ENCODE results near the gene PTPRG. TPM values are rescaled to one million over a fixed set of nuclear protein-coding genes. Genes with fewer than 3 reads are reported as not detected.

PTPRG gene
- total RNA-seq, 1 donor from 2014 or later, result 4.2 TPM

DNA sequence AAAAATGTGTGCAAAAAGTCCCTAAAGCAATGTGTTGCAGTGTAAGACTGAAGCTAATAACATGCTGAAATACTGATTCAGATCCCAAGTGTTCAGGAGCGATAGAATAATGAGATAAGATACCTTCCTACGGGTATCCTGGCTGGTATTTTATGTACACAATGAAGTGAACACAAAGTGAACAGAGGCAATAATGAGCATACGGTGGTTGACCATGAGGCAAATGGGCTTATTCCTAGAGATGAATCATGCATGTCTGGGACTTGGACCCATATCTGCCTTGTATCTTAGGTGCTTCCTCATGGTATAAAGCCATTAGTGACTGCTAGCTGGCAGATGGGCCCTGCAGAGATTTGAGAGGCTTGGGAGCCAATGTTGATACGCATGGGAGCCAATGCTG is 21.5 kb downstream of the PTPRG start:
- intact Hi-C loops (cut with micrococcal nuclease), result no loop called here
- no peak overlapping the region for H3K4me3 Mint-ChIP-seq
- H3K9me3 Mint-ChIP-seq, result no peaks in the 10 kb centered on the region
- peaks cover 5% of the 10 kb centered on the region for H3K27me3 Mint-ChIP-seq
- no peak overlapping the region for H3K27ac Mint-ChIP-seq
- no peaks in the 10 kb centered on the region for H3K4me1 Mint-ChIP-seq
- no peaks in the 10 kb centered on the region for H3K36me3 Mint-ChIP-seq (ENCODE audit: low read depth)
- no peak for DNase-seq

DNA sequence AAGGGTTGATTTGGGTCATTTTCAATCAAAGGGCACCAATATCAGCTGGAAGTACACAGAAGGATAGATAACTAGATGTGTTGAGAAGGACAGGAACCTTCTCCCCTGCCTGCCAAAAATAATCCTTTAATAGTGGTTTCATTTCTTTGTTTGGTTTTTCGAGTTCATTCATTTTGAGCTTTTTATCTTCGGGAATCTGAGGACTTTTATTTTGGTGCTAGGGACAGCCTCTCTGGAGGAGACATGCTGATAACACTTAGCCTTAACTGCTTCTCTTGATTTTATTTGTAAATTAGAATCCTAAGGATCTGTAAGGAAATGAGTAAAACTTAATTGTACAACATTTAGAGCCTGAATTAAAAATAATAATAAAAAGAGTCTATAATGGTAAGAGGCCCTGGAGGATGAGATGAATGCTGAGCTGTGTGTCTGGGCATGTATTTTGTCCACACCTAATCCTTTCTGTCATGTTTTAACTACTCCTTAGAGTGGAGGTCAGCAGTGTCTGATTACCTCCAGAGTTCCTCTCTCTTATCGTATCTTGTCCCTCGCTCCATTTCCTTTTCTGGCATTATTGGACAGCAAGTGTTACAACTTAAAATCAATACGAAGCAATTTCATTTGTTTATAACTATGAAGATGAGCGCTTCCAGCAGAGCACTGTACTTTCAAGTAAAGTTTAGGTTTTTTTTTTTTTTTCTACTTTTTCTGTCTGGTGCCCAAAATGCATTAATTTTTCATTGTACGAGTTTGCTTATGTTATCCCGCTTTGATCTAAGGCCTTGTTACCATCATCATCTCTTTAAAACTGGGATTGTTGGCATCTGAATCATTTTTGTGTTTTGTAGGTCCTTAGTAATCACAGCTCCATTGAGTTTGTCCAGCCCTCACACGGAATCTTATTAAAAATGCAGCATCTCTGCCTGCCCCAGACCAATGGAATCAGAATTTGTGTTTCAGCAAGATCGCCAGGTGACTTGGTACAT is 22.8 kb downstream of the PTPRG start:
- H3K27ac Mint-ChIP-seq, result no peak overlapping the region
- no peak for DNase-seq
- intact Hi-C loops (cut with micrococcal nuclease), result no loop called here
- no peak overlapping the region for H3K4me3 Mint-ChIP-seq
- no peaks in the 10 kb centered on the region for H3K36me3 Mint-ChIP-seq (ENCODE audit: low read depth)
- peaks cover 5% of the 10 kb centered on the region for H3K27me3 Mint-ChIP-seq
- no peaks in the 10 kb centered on the region for H3K9me3 Mint-ChIP-seq
- no peaks in the 10 kb centered on the region for H3K4me1 Mint-ChIP-seq

DNA sequence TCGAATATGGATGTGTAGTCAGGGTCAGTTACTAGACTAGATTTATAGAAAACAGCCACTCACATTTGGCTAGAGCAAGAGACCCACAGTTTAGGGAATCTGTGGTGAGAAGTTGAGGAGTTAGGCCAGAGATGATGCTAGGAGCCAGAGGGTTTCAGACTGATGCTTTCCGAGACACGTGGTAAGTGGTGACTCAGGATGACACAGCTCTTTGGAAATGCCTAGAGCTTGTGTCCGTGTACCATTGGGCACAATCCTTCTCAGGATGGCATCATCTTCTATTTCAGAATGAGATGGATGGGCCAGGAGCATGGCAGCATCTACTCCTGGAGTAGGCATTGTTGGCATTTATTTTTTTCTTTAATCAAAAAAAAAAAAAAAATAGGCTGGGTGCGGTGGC is 28.5 kb downstream of the PTPRG start:
- Mint-ChIP-seq H3K4me1 (no peaks in the 10 kb centered on the region), H3K27ac (no peak overlapping the region), H3K27me3 (peaks cover 6% of the 10 kb centered on the region), H3K36me3 (ENCODE audit: low read depth) (no peaks in the 10 kb centered on the region), H3K4me3 (no peak overlapping the region), H3K9me3 (no peaks in the 10 kb centered on the region)
- no peak for DNase-seq
- intact Hi-C loops (cut with micrococcal nuclease), result no loop called here

DNA sequence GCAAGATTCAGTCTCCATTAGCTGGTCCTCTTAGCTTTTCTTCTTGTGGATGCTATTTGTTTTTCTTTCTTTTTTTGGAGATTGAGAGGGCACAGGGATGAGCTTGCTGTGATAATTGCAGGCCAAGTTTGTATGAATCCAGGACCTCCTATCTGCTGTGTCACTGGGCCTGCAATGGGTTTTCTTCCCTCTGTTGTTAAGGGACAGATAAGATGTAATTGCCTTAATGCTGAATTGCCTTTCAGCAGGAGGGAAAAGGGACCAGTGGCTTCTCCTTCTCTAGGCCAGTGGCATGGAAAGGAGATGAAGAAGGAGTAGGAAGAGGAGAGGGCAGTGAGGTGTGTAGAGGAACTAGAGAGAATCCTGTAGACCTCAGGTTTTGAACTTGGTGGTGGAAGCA is 29.9 kb downstream of the PTPRG start:
- H3K36me3 Mint-ChIP-seq (ENCODE audit: low read depth), result no peaks in the 10 kb centered on the region
- peaks cover 5% of the 10 kb centered on the region for H3K27me3 Mint-ChIP-seq
- intact Hi-C loops (cut with micrococcal nuclease), result no loop called here
- no peaks in the 10 kb centered on the region for H3K9me3 Mint-ChIP-seq
- no peak overlapping the region for H3K4me3 Mint-ChIP-seq
- no peak for DNase-seq
- H3K4me1 Mint-ChIP-seq, result no peaks in the 10 kb centered on the region
- no peak overlapping the region for H3K27ac Mint-ChIP-seq

DNA sequence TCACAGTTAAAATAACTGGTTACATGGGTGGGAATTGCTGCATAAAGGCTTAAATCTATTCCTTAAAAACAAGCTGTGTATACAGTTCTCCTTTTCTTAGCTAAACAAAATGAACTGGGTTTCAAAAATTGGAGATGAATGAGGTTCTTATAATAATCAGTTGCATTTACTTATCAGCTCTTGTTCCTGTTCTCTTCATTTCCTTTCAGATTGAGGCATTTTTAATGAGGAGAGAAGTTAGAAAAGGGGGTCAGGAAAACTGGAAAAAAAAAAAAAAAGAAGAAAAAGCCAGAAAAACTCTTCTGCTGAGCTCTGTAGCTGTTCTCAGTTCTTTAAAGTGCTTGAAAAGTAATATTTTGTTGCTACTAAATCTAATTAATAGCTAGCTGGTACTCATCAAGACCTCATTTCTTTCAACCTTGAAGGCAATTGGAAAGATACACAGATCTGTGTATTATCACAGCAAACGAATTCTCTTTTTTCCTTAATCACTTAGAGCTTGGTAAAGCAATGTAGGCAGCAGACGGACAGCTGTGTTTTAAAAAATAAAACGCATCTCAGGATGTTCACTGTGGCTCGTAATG is 32.2 kb downstream of the PTPRG start:
- H3K36me3 Mint-ChIP-seq (ENCODE audit: low read depth), result no peaks in the 10 kb centered on the region
- peaks cover 3% of the 10 kb centered on the region for H3K27me3 Mint-ChIP-seq
- intact Hi-C loops (cut with micrococcal nuclease), result no loop called here
- H3K27ac Mint-ChIP-seq, result no peak overlapping the region
- no peak for DNase-seq
- H3K9me3 Mint-ChIP-seq, result no peaks in the 10 kb centered on the region
- H3K4me1 Mint-ChIP-seq, result no peaks in the 10 kb centered on the region
- H3K4me3 Mint-ChIP-seq, result no peak overlapping the region

DNA sequence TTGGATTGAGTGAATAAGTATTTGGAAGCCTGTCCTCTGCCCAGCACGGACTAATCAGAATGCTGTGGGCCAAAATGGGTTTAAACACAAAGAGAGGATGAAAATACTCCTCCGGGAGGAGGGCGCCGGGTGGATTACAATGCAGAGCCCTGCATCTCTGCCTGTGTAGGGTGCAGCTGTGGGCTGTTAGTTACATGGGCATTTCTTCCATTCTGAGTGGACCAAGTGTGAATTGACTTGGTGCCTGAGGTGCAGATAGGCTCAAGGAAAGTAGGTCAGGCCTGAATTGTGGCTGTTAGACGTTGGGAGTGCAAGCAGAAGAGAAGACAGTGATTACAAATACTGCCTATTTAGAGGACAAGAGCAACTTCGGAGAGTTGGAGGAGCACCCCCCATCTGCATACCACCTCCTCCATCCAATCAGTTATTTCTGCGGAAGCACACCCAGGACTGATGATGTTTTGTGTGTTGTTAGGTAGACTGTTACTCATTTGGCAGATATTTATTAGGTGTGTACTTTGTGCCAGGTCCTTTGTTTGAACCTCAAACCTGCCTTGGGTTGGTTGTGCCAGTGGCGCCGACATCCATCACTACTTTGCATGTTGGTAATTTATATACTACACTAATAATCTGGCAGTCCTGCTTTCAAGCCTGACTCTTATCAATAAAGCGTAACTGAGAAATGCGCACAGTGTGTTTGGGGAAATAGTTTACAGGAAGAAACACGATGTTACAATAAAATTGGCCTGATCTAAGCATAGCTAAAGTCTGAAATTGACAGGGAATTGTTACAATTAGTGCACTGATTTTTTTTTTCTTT is 33.0 kb downstream of the PTPRG start:
- DNase-seq, result no peak
- Mint-ChIP-seq H3K4me1 (no peaks in the 10 kb centered on the region), H3K27me3 (peaks cover 3% of the 10 kb centered on the region), H3K27ac (no peak overlapping the region), H3K9me3 (no peaks in the 10 kb centered on the region), H3K4me3 (no peak overlapping the region), H3K36me3 (ENCODE audit: low read depth) (no peaks in the 10 kb centered on the region)
- intact Hi-C loops (cut with micrococcal nuclease), result no loop called here

DNA sequence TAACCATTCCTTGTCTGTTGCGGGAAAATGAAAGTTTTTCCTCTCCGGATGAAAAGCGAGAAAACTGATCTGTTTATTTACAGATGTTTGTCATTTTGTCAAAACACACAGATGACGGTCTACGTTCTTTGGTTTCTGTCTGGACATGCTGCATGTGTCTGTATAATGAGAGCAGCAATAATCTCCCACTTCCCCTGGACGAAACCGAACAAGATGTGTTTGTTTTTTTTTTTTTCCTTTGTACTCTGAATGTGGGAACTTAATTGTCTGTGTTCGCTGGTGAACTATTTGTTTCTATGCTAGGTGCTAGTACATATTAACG is 33.6 kb downstream of the PTPRG start:
- no peak overlapping the region for H3K27ac Mint-ChIP-seq
- no peak for DNase-seq
- H3K9me3 Mint-ChIP-seq, result no peaks in the 10 kb centered on the region
- no peaks in the 10 kb centered on the region for H3K36me3 Mint-ChIP-seq (ENCODE audit: low read depth)
- H3K4me3 Mint-ChIP-seq, result no peak overlapping the region
- no peaks in the 10 kb centered on the region for H3K4me1 Mint-ChIP-seq
- peaks cover 3% of the 10 kb centered on the region for H3K27me3 Mint-ChIP-seq
- intact Hi-C loops (cut with micrococcal nuclease), result no loop called here

DNA sequence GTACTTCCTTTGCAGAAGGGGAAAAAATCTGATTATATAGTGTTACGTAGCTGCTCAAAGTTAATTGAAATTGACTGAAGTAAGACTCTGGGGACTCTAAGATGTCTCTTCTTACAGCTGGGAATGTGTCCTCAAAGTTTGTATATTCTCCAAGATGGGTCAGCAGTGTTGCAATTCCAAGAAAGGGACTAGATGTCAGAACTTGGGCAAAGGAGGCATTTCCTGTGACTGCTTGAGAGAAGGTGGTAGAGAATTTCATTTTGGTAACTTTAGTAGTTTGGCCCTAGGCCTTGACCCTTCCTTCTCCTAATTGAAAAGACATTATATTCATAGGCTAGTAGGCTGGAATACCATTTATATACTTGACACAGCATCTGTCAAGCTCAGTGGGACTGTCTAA is 33.9 kb downstream of the PTPRG start:
- no peaks in the 10 kb centered on the region for H3K36me3 Mint-ChIP-seq (ENCODE audit: low read depth)
- no peaks in the 10 kb centered on the region for H3K9me3 Mint-ChIP-seq
- no peak for DNase-seq
- intact Hi-C loops (cut with micrococcal nuclease), result no loop called here
- no peak overlapping the region for H3K27ac Mint-ChIP-seq
- peaks cover 3% of the 10 kb centered on the region for H3K27me3 Mint-ChIP-seq
- no peaks in the 10 kb centered on the region for H3K4me1 Mint-ChIP-seq
- no peak overlapping the region for H3K4me3 Mint-ChIP-seq

DNA sequence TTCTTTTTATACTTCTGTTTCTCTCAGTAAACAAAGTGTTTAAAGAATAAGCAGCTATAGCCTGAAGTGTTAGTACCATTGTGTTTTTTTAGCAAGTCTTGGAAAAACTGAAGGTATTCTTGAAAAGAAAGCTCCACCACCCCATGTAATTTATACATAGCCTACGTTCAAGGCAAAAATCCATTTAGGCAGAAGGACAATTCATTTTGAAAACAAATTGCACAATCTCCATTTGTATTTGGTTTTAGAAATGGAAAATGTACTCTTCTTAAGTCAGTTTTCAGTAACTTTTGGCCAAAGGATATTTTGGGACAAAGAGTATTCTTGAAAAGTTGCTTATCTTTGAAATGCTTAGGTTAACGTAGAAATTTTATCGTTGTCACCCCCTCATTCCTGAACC is 34.5 kb downstream of the PTPRG start:
- H3K4me1 Mint-ChIP-seq, result no peaks in the 10 kb centered on the region
- no peaks in the 10 kb centered on the region for H3K36me3 Mint-ChIP-seq (ENCODE audit: low read depth)
- no peak overlapping the region for H3K27ac Mint-ChIP-seq
- no peak overlapping the region for H3K4me3 Mint-ChIP-seq
- intact Hi-C loops (cut with micrococcal nuclease), result no loop called here
- H3K27me3 Mint-ChIP-seq, result peaks cover 3% of the 10 kb centered on the region
- no peak for DNase-seq
- H3K9me3 Mint-ChIP-seq, result no peaks in the 10 kb centered on the region

DNA sequence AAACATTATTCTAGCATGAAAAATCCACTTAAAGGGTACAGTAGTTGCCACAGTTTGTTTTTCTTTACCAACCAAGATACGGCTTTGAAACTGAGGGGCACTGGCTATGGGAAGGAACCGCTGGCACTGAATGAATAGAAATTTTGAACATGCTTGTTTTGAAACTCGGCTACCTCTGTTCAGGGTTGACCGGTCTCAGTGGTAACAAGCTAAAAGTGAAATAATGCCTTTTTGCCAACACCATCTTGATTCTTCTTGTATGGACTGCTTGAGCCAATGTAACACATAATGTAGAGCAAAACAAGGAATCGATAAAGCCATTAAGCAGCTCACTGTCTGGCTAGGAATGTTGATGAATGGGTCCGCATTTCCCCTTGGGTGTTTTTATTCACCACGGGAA is 36.5 kb downstream of the PTPRG start:
- Mint-ChIP-seq H3K27me3 (peaks cover 3% of the 10 kb centered on the region), H3K36me3 (ENCODE audit: low read depth) (no peaks in the 10 kb centered on the region), H3K27ac (no peak overlapping the region), H3K4me1 (no peaks in the 10 kb centered on the region), H3K9me3 (peaks cover 3% of the 10 kb centered on the region), H3K4me3 (no peak overlapping the region)
- DNase-seq, result no peak
- intact Hi-C loops (cut with micrococcal nuclease), result no loop called here

DNA sequence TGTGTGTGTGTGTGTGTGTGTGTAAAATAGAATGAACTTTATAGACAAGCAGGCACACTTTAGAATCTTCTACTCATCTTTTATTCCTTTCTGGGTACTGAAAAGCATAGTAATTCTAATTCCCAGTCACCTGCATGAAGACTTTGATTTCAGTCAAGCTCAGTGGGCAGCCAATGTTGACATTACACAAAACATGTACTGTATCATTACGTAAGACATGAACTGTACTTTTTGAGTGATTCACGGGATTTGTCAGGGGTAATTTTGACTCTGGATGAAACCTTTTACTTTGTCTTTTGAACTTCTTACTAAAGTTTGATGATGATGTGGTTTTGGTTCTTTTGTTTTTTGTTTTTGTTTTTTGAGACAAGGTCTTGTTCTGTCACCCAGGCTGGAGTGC is 38.8 kb downstream of the PTPRG start:
- DNase-seq, result no peak
- H3K27me3 Mint-ChIP-seq, result no peaks in the 10 kb centered on the region
- peaks cover 3% of the 10 kb centered on the region for H3K9me3 Mint-ChIP-seq
- no peak overlapping the region for H3K27ac Mint-ChIP-seq
- H3K4me1 Mint-ChIP-seq, result no peaks in the 10 kb centered on the region
- intact Hi-C loops (cut with micrococcal nuclease), result no loop called here
- H3K4me3 Mint-ChIP-seq, result no peak overlapping the region
- no peaks in the 10 kb centered on the region for H3K36me3 Mint-ChIP-seq (ENCODE audit: low read depth)

DNA sequence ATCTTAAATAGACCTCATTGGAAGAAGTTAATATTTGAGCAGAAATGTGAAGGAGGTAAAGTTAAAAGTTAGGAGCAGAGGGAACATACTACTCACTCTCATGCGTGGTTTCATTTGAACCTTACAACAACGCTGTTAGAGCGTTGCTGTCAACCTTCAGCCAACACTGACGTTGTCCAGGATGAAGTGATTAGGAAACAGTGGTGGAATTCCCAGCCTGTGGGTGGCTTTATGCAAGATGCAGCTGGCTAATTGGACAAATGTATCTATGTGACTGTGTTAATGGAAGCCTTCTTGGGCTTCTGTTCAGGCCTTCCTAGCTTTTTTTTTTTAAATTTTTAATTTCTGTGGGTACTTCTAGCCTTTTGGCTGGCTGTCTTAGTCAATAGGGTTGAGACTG is 40.5 kb downstream of the PTPRG start:
- Mint-ChIP-seq H3K4me3 (no peak overlapping the region), H3K27me3 (no peaks in the 10 kb centered on the region), H3K4me1 (no peaks in the 10 kb centered on the region), H3K36me3 (ENCODE audit: low read depth) (no peaks in the 10 kb centered on the region), H3K27ac (no peak overlapping the region), H3K9me3 (peaks cover 3% of the 10 kb centered on the region)
- DNase-seq, result no peak
- intact Hi-C loops (cut with micrococcal nuclease), result no loop called here

DNA sequence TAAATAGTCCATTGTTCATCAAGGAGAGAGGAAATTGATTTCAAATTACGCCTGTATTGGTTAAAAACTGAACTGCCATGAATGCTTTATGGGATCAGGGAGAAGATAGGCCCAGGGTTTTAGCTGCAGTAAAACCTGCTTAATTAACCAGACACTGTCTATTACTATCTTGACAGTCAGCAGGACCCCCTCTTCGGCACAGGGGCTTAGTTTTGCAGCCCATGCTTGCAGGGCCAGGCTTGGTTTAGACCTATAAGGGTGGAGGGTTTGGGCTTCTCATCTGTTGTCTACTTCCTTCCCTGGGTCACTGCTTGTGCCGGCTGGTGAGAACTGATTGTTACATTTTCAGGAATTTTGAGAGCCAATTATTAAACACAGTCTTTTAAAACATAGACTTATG is 41.1 kb downstream of the PTPRG start:
- Mint-ChIP-seq H3K27me3 (no peaks in the 10 kb centered on the region), H3K36me3 (ENCODE audit: low read depth) (no peaks in the 10 kb centered on the region), H3K4me3 (no peak overlapping the region), H3K4me1 (no peaks in the 10 kb centered on the region), H3K9me3 (peaks cover 3% of the 10 kb centered on the region), H3K27ac (no peak overlapping the region)
- intact Hi-C loops (cut with micrococcal nuclease), result no loop called here
- DNase-seq, result no peak

DNA sequence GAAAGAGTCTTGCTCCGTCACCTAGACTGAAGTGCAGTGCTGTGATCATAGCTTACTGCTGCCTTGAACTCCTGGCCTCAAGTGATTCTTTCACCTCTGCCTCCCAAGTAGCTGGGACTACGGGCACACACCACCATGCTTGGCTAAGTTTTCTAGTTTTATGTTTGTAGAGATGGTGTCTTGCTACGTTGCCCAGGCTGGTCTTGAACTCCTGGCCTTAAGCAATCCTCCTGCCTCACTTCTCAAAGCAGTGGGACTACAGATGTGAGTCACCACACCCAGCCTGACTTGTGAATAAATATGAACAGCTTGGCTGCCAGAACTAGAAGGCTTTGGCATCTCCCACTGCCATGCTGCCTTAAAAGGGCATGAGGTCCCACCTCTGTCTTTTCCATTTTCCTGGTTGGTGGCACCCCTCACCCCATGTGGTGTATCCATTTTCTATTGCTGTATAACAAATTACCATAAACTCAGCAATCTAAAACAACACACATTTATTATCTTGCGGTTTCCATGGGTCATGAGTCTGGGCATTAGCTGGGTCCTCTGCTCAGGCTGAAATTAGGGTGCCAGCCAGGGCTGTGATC is 44.3 kb downstream of the PTPRG start:
- Mint-ChIP-seq H3K36me3 (ENCODE audit: low read depth) (no peaks in the 10 kb centered on the region), H3K27ac (no peak overlapping the region), H3K27me3 (no peaks in the 10 kb centered on the region), H3K4me1 (no peaks in the 10 kb centered on the region), H3K9me3 (peaks cover 3% of the 10 kb centered on the region), H3K4me3 (no peak overlapping the region)
- intact Hi-C loops (cut with micrococcal nuclease), result no loop called here
- no peak for DNase-seq

Data from activated CD4-positive, alpha-beta T cell treated with anti-CD3 and anti-CD28 coated beads, Interleukin-2, amount 10 ng/mL, durations not matched to agents 24 days and 14 days (primary cell).